ENCODE results near the gene IL19. TPM values are rescaled to one million over a fixed set of nuclear protein-coding genes. Genes with fewer than 3 reads are reported as not detected.

The IL19 gene
- total RNA-seq, 3 donors from 2014 or later = not detected

DNA sequence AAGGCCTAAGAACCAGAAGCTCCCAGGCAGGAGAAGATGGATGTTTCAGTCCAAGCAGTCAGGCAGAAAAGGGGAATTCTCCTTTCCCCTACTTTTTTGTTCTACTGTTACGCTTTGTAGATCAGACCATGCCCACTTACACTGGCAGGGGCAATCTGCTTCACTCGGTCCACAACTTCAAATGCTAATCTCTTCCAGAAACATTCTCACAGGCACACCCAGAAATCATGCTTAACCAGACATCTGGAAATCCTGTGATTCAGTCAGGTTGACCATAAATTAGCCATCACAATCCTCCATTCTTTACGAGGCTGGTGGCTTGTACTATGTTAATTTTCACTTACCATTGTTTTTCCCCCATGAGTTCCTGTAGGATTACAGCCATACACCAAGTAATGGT is 25.5 kb downstream of the IL19 start:
- TF ChIP-seq, protein P1, sequence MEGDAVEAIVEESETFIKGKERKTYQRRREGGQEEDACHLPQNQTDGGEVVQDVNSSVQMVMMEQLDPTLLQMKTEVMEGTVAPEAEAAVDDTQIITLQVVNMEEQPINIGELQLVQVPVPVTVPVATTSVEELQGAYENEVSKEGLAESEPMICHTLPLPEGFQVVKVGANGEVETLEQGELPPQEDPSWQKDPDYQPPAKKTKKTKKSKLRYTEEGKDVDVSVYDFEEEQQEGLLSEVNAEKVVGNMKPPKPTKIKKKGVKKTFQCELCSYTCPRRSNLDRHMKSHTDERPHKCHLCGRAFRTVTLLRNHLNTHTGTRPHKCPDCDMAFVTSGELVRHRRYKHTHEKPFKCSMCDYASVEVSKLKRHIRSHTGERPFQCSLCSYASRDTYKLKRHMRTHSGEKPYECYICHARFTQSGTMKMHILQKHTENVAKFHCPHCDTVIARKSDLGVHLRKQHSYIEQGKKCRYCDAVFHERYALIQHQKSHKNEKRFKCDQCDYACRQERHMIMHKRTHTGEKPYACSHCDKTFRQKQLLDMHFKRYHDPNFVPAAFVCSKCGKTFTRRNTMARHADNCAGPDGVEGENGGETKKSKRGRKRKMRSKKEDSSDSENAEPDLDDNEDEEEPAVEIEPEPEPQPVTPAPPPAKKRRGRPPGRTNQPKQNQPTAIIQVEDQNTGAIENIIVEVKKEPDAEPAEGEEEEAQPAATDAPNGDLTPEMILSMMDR (IDR thresholded peaks at IDR 0.05) = no peak
- no peak for ATAC-seq
- no peaks in the 10 kb centered on the region for H3K4me1 ChIP-seq (ENCODE audit: low read depth)
- no peaks in the 10 kb centered on the region for H3K9me3 ChIP-seq
- intact Hi-C loops (cut with DNase I, micrococcal nuclease) = no loop called here
- H3K36me3 ChIP-seq (ENCODE audit: low read depth) = no peaks in the 10 kb centered on the region
- no peak overlapping the region for H3K4me3 ChIP-seq
- no peak for DNase-seq

DNA sequence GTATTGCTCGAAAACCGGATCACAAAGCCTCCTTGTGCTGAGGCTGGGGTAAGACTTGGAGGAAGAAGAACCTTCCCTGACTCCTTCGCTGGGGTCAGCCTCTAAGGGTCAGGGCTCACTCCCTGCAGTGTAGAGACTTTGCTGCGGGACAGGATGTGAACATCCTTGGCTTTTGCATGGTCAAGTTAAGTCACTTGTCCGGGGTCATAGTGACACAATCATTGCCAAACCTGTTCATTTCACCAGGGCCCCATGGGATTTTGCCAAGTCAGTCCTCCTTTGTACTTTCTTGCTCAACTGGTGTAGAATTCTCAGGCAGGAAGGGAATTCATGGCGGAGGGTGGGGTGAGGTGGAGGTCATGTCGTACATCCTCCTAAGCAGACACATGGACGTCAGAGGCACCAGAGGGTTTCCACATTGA is 26.4 kb downstream of the IL19 start:
- no peaks in the 10 kb centered on the region for H3K9me3 ChIP-seq
- no peaks in the 10 kb centered on the region for H3K4me1 ChIP-seq (ENCODE audit: low read depth)
- ATAC-seq (no peak), DNase-seq (no peak)
- H3K4me3 ChIP-seq = no peak overlapping the region
- no peaks in the 10 kb centered on the region for H3K36me3 ChIP-seq (ENCODE audit: low read depth)
- intact Hi-C loops (cut with DNase I, micrococcal nuclease) = no loop called here
- TF ChIP-seq, protein P1 (IDR thresholded peaks at IDR 0.05) = no peak

DNA sequence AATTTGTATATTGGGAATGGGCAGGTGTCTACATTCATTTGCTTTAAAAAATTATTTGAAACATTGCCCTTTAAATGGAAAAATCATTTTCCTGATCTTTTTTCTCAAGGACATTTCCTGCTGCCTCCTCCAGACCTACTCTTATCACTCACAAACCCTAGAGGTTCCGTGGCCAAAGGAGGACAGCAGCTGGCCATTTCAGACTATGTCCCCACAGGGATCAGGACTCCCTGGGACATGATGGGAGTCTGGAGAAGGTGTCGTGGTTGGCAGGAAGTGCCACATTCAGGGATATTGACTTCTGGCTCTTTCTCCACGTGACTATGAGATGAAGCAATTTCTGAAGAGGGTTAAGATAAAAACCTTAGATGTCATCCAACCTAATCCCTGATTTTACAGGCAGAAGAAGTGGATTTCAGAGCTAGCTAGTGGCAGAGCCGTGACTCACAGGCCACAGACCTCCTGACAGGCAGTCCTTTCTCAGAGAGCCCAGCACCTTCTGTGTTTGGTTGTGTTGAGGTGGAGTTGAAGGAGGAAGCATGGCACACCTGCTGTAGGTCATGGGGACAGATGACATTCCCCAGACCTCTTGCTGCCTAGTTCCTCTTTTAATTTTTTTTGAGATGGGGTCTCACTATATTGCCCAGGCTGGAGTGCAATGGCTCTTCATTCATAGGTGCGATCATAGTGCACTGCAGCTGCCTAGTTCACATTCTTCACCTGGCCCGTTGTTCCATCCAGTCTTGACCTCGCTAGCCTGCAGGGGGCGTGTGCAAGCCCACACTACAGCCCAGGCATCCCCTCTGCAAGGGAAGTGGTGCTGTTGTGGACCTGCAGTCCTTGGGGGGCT is 27.2 kb downstream of the IL19 start:
- intact Hi-C loops (cut with DNase I, micrococcal nuclease) = no loop called here
- Histone ChIP-seq H3K4me3 (no peak overlapping the region), H3K4me1 (ENCODE audit: low read depth) (no peaks in the 10 kb centered on the region), H3K36me3 (ENCODE audit: low read depth) (no peaks in the 10 kb centered on the region), H3K9me3 (no peaks in the 10 kb centered on the region)
- TF ChIP-seq, protein P1 (IDR thresholded peaks at IDR 0.05) = peak; percentile 27
- DNase-seq = peak in 2 of 3 donors; percentile 49 to 52
- peak; percentile 58 for ATAC-seq

DNA sequence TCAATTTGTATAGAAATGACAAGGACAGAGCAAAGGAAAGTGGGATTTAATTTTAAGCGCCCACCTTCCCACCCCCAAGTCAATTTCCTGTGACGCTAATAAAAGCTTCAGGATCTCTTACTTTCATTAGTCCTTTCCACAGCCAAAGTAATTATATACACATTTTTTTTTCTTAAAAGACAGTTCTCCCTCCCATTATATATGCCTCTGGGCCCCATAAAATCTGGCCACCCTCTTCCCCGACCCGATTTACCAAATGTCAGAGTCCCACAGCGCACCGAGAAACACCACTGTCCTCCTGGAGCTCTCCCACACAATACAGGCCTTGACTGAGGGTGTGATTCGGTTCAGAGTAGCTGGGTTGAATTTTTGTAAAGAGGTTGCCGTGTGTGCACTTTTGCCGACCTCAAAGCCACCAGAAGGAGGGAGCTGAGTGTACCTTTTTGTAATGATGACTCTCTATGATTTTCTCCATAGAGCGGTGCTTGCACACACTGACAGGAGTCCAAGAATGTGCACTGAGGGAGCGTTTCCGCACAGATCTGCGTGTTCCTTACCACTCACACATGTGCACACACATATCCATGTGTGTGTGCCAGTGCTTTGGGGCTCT is 27.9 kb downstream of the IL19 start:
- Histone ChIP-seq H3K4me3 (no peak overlapping the region), H3K36me3 (ENCODE audit: low read depth) (no peaks in the 10 kb centered on the region), H3K9me3 (no peaks in the 10 kb centered on the region), H3K4me1 (ENCODE audit: low read depth) (no peaks in the 10 kb centered on the region)
- TF ChIP-seq, protein P1 (IDR thresholded peaks at IDR 0.05) = no peak
- no peak for DNase-seq
- intact Hi-C loops (cut with DNase I, micrococcal nuclease) = no loop called here
- ATAC-seq = no peak

DNA sequence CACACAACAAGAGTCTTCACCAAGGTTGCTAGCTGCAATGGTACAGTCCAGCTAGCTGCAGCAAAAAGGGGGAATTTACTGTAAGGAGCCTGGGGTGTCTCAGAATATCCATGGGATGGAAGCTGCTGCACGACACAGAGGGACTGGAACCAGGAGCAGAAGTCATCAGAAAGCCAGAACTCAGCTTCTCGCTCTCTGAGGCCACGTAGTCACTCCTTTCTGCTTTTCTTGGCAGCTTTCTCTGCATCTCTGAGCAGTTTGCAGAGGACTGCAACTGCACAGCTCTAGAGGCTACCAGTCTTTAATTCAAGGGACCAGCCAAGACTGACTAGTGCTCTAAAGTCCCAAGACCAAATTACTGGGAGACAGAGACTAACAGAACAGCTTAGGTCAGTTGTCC is 28.7 kb downstream of the IL19 start:
- TF ChIP-seq, protein P1 (IDR thresholded peaks at IDR 0.05) = no peak
- no peaks in the 10 kb centered on the region for H3K36me3 ChIP-seq (ENCODE audit: low read depth)
- DNase-seq = no peak
- no peak overlapping the region for H3K4me3 ChIP-seq
- no peaks in the 10 kb centered on the region for H3K9me3 ChIP-seq
- intact Hi-C loops (cut with DNase I, micrococcal nuclease) = no loop called here
- ATAC-seq = no peak
- H3K4me1 ChIP-seq (ENCODE audit: low read depth) = no peaks in the 10 kb centered on the region
